HFF-Myc (cell line): ENCODE results near the gene SULT4A1.

ENCODE experiments used
- DNase-seq: peaks from one replicate; pipeline ENCODE4 v3.0.0-alpha.2; 2011; ENCODE audit warnings: low read depth; ENCODE audit errors: extremely low read depth
- H3K4me3 ChIP-seq: replicated peaks from 2 replicates; pipeline ENCODE4 v1.5.1; 2011; ENCODE audit warnings: low read depth, mild to moderate bottlenecking, control low read depth, low read length
- CTCF ChIP-seq: IDR thresholded peaks from 2 replicates; pipeline ENCODE4 v1.5.1; 2012; ENCODE audit warnings: mild to moderate bottlenecking, low read depth, low read length, control low read depth; ENCODE audit errors: missing control alignments

Gene SULT4A1

DNA sequence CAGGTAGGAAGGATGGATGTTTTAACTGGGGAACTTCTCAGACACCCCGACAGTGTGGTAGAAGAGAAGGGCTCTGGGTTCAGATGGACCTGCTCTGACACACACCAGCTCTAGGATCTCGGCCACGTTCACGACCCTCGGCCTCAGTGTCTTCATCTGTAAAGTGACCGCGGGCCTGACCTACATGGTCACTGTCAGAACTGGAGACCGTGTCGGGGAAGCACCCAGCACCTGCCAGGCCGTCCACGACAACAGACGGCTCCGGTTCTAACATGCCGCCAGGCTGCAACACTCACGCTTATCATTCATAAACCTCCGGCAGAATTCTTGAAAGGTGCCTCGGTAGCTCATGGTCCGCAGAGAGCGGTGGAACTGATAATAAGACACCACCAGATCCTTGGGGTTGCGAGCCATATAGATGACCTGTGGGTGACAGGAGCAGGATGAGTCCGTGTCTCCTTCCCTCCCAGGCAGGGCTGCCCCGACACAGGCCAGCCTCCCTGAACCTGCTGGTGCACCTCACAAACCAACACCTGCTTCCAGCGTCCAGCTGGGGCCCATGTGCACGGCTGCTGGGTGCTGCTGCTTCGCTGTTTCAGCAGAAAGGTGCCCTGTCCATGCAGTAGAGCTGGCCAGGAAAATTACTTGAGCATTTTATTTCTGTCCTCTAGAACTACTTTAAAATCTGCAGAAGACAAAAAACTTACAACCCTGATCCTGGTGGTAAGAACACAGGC, 23.6 kb downstream of the SULT4A1 start:
- TF ChIP-seq CTCF, result no peak
- H3K4me3 ChIP-seq, result no peak overlapping the region

DNA sequence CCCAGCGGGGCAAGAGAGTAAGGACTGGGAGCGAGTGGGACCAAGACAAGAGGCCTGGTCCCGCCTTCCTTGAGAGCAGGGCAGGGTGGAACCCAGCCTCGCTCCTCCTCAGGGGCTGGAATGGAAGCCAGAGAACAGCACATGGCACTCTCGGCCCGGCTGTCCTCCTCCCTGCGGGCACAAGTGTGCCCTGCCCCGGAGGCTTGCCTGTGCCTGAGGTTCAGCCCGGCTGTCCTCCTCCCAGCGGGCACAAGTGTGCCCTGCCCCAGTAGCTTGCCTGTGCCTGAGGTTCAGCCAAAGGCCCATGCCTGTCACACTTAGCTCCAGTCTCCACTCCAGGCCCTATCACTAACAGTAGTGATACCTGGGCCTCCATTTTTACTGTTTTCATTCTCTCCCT, 24.2 kb downstream of the SULT4A1 start:
- TF ChIP-seq CTCF, result no peak
- no peak overlapping the region for H3K4me3 ChIP-seq
- no peak for DNase-seq

More for the DNA sequence above, 23.6 kb downstream of the SULT4A1 start:
- DNase-seq, result no peak

DNA sequence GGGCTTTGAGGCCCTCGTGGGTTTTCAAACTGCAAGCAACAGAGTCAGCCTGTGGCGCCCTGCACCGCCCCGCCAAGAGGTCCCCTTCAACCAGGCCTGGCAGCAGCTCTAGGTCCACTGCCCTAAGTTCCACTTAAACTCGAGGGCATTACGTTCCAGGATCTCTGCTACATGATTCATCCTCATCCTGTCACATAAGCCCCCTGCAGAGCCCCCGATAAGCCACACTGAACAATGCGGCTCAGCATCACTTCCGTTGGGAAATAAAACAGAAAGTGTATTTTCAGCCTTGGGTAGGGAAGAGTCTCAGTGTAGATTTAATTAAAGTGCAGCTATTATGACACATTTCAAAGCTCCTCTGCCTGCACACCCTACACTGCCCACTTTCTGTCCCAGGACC, 24.6 kb downstream of the SULT4A1 start:
- no peak for TF ChIP-seq CTCF
- no peak overlapping the region for H3K4me3 ChIP-seq
- no peak for DNase-seq

DNA sequence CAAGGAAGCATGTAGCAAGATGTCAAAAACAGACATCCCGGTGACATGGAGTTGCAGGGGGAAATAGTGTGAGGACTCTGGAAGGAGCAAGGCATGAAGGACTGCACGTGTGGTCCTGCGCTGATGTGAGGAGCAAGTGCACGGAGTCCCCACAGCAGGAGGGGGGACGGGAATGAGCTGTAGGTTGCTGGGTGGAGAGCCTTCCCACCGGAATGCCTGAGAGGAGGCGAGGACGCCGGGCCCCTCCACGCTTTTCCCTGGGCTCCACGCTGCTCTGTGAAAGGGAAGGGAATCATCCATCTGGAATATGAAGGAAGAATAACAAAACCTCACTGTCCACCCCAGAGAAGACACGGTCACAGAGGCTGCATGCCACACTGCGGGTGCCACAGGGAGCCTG, 26.6 kb downstream of the SULT4A1 start:
- DNase-seq, result no peak
- TF ChIP-seq CTCF, result no peak
- H3K4me3 ChIP-seq, result no peak overlapping the region

DNA sequence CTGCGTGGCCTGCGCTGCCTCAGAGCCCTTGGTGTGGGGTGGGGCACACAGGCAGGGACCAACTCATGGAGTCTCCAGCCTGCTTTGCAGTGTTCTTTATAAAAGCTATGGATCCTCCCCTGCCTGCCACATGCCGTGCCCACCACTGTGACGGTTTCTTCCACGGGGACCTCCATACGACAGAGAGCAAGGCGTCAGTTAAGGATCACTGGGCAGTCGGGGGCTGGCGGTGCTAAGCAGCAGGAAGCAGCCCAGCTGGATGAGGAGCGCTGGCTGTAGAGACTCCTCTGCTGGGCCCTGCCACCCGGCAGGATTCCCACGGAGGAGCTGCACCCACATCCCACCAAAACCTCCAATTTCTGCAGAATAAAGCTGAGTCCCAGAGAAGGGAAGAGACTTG, 27.1 kb downstream of the SULT4A1 start:
- no peak for DNase-seq
- TF ChIP-seq CTCF, result no peak

GRCh38 chr22:43833286-43834240, 28.8 kb downstream of the SULT4A1 start:
- DNase-seq, result no peak
- no peak for TF ChIP-seq CTCF
- H3K4me3 ChIP-seq, result no peak overlapping the region

More for the DNA sequence above, 27.1 kb downstream of the SULT4A1 start:
- no peak overlapping the region for H3K4me3 ChIP-seq
